HTR-8/SVneo (cell line): Measurements from ENCODE around the gene SMAP2.
A peak's percentile ranks its signal among the peaks of the same experiment; 100 is the strongest.
"Not testable (repeated sequence)": the region's sequence is repeated elsewhere in the genome, so short reads cannot be mapped to it uniquely, and the experiment has no call there.

Experiments used
- DNase-seq: peaks from one replicate; pipeline ENCODE4 v3.0.0; 2011; ENCODE audit warnings: low spot score, mixed read lengths; ENCODE audit not compliant: insufficient read length
- FAIRE-seq: peaks from 2 replicates; lab custom pipeline; 2011; peaks lifted over from hg19 to GRCh38; lab: Jason Lieb, UNC

SMAP2 gene

DNA sequence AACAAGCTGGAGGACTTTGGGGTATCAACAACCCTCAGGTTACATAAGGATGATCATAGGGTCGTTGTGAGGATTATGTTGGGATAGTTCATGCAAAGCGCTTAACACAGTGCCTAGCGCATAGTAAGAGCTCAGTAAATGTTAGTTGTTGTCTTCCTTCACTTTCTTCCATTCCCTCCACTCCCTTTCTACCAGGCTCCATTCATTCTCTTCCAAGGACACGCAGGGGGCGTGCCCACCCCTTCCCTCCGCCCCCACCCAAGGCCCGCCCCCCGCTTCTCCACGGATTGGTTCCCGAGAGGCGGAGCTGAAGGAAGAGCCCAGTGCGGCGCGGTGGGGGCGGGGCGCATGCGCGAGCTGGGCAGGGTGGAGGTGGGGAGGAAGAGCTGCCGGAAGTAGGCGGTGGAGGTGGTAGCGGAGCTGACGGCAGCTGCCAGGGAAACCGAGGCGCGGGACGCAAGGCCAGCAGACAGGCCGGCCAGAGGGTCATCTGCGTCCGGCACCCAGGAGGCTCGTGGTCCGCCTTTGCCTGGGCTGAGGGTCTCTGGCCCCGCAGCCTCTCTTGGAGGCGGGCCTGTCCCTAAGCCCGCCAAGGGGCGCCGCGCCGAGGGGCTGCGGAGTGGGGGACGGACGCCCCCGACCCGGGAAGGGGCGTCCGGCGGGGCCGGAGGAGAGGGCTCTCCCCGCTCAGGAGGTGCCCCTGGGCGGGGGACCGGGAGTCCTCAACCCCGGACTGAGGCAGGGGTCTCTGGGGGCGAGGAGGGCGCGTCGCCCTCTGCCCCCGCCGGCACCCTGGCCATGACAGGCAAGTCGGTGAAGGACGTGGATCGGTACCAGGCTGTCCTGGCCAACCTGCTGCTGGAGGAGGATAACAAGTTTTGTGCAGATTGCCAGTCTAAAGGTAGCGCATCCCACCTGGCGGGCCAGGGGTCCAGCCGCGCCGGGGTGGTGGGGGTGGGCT lies at the start of gene SMAP2:
Gene SMAP2, plus strand, starts transcription at position 405 of the 961 bp plus-strand sequence. Its CDS starts 394 bp downstream, at position 799.
- FAIRE-seq (peak; percentile 83), DNase-seq (peak; percentile 96)

DNA sequence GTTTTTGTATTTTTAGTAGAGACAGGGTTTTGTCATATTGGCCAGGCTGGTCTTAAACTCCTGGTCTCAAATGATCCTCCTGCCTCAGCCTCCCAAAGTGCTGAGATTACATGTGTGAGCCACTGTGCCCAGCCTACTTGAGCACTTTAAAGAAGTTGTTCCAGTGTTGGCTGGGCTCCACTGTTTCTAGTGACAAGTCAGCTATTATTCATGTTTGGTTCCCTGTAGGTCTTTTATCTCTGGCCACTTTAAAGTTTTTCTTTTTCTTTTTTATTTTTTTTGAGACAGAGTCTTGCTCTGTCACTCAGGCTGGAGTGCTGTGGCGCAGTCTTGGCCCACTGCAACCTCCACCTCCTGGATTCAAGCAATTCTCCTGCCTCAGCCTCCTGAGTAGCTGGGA lies 42.1 kb upstream of the SMAP2 start:
- not testable (repeated sequence) for DNase-seq, FAIRE-seq

DNA sequence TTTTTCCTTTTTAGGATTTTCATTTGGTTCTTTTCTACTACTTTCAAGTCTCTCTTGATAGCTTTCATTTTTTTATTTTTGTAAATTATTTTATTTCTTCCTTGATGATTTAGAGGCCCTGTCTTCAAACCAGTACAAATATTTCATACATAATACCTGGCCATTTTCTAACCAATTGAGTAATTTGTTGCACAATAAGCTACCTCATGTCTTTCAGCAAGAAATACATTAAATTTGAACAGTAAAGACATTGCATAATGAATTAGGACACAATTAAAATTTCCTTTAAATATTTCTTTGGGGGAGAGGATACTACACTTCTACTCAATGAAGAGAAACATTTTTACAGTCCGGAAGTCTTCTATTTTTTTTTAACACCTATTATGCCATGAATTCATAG lies 40.8 kb upstream of the SMAP2 start:
- no peak for FAIRE-seq
- no peak for DNase-seq

DNA sequence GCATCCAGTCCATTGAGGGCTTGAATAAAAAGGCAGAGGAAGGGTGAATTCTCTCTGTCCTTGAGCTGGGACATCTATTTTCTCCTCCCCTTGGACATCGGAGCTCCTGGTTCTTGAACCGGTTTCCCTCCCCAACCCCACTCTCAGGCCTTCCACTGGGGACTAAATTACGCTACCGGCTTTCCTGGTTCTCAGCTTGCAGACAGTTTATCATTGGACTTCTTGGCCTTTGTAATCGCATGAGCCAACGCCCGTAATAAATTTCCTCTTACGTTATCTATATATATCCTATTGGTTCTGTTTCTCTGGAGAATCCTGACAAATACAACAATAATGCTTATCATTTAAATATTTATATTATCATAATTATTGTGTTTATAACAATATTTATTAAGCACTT lies 36.1 kb upstream of the SMAP2 start:
- DNase-seq (no peak), FAIRE-seq (no peak)

DNA sequence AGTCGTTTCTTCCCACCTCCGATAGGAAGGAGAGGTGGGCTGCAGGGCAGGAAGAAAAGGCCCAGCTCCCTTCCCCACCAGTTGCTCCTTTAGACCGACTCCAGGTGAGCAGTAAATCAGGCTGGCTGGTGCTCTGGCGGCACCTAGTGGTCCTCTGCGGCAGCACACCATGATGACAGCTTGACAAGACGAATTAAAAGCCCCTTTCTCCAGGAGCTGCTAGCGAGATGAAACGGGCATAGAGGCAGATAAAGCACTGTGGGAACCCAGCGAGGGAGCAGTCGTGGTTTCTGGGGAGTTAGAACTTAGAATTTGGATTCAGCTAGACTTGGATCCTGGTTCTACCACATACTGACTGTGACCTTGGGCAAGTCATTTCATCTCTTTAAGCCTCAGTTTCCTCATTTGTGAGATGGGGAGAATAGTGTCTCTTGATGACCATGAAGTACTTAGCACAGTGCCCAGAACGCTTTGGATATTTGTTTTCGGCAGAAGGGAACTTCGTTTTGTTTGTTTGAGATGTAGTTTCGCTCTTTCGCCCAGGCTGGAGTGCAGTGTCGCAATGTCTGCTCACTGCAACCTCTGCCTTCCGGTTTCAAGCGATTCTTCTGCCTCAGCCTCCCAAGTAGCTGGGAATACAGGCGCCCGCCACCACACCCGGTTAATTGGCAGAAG lies 34.6 kb upstream of the SMAP2 start:
- peak; percentile 9 for FAIRE-seq
- DNase-seq, result peak; percentile 82

DNA sequence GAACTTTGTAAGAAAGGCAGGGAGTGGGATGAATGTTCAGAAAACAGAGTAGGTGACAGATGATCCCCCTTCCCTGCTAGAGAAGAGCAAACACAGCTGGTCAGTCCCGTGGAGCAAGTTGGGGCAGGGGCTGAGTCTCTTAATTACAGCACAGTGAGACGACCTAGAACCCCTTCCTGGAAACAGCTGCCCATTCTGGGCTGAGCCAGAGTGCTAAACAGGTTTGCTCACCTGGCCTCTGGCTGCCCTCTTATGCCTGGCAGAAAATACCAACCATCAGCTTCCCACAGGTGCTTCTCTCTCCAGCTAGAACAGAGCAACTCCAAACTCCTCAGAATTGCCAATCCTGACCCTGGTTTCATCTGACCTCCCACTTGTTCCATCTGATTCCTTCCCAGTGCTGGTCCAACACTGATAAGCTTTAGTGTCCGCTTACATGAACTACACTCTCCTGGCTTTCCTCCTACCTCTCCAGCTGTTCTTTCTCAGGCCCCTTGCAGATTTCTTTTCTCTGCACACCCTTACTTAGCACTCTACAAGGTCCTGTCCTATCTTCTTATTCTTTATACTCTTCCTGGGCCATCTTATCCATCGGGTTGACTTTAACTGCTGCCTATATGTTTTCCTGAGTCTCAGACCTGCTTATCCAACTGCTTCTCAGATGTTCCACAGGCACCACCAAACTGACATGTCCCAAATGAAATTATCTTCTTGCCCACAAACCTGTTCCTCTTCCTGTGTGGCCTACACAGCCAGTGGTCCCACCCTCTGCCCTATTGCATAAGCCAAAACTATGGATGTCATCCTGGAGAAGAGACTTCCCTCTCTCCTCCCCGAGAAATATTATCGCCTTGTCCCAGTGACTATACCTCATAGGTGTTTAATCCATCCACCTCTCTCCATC lies 33.9 kb upstream of the SMAP2 start:
- no peak for DNase-seq

DNA sequence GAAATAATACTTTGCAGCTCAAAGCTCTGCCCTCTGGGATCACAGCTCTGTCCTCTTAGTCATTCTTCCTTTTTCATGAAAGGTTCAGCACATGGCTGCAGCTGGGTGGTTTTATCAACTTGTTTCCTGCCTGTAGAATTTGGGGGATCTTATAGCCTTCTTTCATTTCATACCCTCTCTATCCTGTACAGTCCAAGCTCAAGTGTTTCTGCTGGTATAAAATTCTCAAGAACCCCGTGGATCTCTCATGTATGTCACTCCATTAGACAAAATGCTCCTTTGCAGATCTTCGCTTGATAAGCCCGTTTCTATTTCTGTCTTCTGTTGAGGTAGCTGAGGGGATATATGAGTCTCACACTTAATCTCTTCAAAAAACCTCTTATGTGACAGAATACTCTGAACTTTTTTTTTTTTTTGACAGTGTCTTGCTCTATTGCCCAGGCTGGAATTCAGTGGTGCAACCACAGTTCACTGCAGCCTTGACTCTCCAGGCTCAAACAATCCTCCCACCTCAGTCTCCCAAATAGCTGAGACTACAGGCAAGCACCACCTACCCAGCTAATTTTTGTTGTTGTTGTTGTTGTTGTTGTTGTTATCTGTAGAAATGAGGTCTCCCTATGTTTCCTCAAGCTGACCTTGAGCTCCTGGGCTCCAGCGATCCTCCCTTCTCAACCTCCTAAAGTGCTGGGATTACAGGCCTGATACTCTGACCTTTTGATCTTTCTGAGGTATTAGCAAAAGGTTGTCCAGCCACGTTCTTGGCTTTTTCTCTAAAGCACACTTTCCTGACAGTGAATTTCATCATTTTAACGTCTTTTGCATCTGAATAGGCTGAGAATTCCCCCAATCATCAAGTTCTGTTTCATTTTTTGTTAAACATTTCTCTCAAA lies 31.8 kb upstream of the SMAP2 start:
- DNase-seq (no peak), FAIRE-seq (no peak)

More for the DNA sequence above, 33.9 kb upstream of the SMAP2 start:
- no peak for FAIRE-seq

DNA sequence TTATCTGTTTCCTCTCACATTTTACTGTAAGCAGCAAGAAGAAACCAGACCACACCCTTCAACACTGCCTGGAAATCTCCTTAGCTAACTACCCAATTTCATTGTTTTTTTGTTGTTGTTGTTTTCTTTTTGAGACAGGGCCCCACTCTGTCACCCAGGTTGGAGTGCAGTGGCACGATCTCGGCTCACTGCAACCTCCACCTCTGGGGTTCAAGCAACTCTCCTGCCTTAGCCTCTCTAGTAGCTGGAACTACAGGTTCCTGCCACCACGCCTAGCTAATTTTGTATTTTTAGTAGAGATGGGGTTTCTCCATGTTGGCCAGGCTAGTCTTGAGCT lies 31.2 kb upstream of the SMAP2 start:
- DNase-seq, result not testable (repeated sequence)

DNA sequence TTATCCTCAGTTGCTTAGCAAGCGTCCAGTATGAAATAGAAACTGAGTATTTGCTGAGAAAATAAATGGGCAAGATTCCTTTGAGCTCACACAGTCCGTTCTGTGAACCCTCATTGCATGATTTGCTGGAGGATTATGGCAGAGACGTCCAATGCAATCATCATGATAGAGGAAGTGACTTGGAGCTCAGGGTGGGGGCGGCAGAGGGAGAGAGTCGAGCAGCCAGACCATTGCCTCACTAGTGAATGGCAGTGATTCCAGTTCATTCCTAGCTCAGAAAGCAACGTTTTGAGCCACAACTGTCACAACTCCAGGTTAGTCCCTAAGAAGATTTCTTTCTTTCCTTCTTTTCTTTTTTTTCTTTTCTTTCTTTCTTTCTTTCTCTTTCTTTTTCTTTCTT lies 28.9 kb upstream of the SMAP2 start:
- DNase-seq (peak; percentile 22), FAIRE-seq (no peak)

More for the DNA sequence above, 31.2 kb upstream of the SMAP2 start:
- not testable (repeated sequence) for FAIRE-seq

DNA sequence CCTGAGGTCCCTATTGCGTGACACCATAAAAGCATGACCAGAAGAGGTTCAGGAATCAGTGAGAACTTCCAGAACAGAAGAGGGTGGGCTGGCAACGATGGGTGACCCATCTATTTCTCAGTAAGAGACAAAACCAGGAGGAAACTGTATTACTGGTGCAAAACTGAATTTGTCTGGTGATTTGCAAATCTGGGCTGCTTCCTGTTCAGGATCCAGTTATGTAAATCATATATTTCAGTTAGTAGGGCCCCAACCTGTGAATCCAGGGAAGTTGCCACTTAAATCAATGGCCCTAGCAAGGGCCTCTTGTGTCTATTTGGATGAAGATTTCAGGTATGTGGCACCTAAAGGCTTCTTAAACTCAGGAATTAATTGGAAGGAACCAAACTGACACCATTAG lies 23.1 kb upstream of the SMAP2 start:
- no peak for FAIRE-seq
- no peak for DNase-seq

DNA sequence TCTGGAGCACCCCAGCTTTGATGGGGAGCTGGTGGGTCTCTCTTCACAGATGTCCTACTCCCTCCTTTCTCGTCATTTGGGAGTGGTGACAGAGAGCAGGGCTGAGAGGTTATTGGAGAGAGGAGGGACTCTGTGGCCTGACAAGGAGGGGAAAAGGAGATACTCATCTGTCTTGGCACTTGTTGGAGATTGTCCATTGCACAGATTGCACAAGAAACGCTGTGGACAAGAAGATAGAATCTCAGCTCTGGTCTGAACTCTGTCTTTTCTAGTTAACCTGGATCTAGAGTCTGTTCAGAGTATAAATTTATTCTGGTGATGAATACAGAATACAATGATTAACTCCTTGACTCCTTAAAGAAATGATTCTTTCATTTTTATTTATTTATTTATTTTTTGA lies 22.4 kb upstream of the SMAP2 start:
- no peak for DNase-seq
- FAIRE-seq, result no peak

DNA sequence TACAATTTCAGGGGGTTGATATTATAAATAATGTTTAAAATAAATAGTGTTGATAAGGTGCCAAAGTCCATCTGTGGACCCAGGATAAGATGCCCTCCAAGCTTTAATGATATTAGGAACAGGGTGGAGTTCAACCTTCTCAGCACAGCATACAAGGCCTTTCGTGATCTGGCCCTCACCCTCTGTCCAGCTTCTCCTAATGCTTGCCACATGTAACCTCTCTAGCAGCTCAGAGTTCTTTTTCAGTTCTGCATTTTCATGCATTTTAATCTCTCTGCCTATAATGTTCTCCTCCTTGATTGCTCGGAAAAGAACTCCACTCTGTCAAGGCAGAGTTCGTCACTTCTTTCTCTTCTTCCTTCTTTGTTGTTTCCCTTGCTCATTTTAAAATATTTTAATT lies 21.4 kb upstream of the SMAP2 start:
- FAIRE-seq (no peak), DNase-seq (no peak)

DNA sequence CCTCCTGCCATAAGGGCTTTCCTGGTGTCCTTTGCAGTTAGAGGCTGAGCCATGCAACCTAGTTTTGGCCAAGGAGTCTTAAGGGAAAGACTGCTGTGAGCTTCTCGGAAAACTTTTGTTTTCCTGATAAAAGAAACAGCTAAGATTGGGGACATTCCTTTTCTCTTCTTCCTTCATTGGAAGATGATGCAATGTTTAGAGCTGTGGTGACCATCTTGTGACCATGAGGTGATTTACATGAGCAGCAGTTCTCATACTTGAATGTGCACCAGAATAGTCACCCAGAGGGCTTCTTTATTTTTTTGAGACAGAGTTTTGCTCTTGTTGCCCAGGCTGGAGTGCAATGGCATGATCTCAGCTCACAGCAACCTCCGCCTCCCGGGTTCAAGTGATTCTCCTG lies 20.4 kb upstream of the SMAP2 start:
- FAIRE-seq (no peak), DNase-seq (no peak)

DNA sequence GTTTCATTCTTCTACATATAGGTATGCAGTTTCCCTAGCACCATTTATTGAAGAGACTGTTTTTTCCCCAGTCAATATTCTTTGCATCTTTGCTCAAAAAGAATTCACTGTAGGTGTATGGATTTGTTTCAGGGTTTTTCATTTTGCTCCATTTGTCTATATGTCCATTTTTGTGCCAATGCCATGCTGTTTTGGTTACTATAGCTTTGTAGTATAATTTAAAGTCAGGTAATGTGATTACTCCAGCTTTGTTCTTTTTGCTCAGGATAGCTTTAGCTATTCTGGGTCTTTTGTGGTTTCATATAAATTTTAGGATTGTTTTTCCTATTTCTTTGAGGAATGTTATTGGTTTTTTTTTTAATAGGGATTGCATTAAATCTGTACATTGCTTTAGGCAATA lies 15.9 kb upstream of the SMAP2 start:
- FAIRE-seq (no peak), DNase-seq (no peak)

DNA sequence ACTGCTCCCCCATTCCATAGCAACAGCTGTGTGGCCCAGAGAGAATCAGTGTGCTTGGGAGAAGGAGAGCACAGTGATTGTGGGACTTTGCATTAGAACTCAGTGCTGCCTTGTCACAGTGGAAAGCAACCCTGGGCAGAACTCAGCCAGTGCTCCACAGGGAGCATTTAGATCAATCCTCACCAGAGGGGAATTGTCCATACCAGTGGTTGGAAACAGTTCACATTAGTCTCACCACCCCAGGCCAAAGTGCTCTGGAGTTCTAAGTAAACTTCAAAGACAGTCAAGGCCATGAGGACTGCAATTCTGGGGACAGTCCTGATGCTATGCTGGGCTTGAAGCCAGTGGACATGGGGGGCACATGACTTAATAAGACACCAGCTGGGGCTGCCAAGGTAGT lies 12.9 kb upstream of the SMAP2 start:
- DNase-seq, result no peak
- FAIRE-seq, result no peak

DNA sequence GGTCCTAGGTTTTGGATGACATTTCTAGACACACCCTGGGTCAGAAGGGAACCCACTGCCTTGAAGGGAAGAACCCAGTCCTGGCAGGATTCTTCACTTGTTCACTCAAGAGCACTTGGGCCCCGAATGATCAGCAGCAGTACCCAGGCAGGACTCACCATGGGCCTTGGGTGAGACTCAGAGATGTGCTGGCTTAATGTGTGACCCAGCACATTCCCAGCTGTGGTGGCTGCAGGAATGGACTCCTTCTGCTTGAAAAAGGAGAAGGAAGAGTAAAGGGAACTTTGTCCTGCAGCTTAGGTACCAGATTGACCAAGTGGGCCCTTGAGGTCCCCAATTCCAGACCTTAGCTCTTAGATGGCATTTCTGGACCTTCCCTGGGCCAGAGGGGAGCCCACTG lies 12.3 kb upstream of the SMAP2 start:
- FAIRE-seq (no peak), DNase-seq (no peak)

DNA sequence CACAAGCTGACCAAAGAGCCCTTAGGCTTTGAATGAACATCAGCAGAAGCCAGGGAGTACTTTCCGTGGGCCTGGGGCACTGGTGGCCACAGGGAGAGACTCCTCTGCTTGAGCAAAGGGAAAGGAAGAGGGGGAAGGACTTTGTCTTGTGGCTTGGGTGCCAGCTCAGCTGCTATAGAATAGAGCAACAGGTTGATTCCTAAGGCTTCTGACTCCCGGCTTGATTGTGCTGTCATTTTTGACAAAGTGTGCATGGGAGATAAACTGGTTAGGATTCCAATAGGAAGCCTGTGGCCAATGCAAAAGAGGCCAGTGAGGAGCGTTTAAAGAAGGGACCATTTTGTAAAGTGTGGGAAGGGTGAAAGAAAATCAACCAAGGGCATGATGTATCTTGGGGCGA lies 11.9 kb upstream of the SMAP2 start:
- no peak for FAIRE-seq
- DNase-seq, result no peak

DNA sequence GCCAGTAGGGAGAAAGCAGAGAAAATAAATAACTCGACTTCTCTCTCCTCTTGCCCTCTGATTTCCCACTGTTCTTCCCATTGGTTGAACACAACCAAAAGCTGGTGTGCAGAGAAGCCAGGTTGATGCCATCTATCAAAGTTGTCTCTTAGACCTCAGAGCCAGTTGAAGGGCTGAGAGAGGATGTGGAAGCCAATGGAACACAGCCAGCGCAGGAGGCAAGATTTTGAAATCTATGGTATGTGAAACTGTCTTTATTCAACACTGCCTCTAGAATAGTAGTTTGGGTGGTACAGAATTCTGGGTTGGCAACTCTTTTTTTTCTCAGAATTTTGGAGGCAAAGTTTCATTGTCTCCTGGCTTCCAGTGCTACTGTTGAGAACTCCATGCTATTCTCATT lies 11.3 kb upstream of the SMAP2 start:
- DNase-seq, result no peak
- no peak for FAIRE-seq

DNA sequence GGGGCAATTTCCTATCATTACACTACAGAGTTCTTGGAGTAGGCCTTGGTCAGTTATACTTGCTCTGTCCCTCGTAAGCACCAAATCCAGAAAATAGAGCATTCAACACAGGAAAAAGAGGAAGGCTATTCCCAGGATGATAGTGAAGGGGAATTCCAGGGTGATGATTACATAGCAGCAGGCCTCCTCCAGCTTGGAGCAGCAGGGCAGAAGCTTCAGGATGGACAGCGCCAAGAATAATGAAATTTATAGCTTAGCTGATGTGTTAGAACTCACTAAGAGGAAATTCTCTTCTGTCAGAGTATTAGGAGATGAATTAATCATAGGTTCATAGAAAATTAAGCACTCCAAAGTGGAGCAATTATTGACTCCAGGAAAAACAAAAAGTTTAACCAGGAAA lies 10.8 kb upstream of the SMAP2 start:
- DNase-seq (no peak), FAIRE-seq (no peak)

DNA sequence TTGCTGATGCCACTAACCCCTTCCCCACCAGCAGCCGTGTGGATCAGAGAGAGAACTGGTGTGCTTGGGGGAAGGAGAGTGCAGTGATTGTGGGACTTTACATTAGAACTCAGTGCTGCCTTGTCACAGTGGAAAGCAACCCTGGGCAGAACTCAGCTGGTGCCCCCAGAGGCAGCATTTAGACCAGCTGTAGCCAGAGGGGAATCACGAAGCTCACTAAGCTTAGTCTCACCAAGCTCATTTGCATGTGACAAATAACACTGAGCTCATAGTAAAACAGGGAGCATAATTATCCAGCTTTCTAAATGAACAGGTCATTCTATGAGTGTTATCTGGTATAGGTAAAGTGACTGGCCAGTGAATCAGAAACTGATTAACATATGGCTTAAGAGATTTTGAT lies 9.8 kb upstream of the SMAP2 start:
- DNase-seq (no peak), FAIRE-seq (no peak)
